MM.1S (cell line): Measurements from ENCODE around the gene TCF23.

Experiments used
- CTCF ChIP-seq: fragments of 300-600 bp; sonication (generic); IDR thresholded peaks from 2 replicates; pipeline ENCODE4 v1.5.1; 2016; ENCODE audit warnings: antibody characterized with exemption, low read length, mixed read lengths
- EZH2phosphoT487 ChIP-seq: fragments of 300-600 bp; sonication (generic); IDR thresholded peaks from 2 replicates; pipeline ENCODE4 v1.6.1; 2018; ENCODE audit warnings: antibody characterized with exemption, low read length

GRCh38 chr2:27191070-27191829 lies 42.4 kb downstream of the TCF23 start:
- TF ChIP-seq EZH2phosphoT487 (no peak), CTCF (peak; percentile 86)
